ENCODE results near the gene DKK1.

DKK1 gene

GRCh38 chr10:52326382-52326781, 12.3 kb downstream of the DKK1 start:
- no peak for TF ChIP-seq CTCF (IDR thresholded peaks at IDR 0.05; ENCODE audit: low read depth, low read length)
- H3K4me3 ChIP-seq (replicated peaks in 1 of 2; ENCODE audit: low read depth in 2 of 2, low read length in 2 of 2): no peak overlapping the region
- no peak for DNase-seq (ENCODE audit: low read depth in 2 of 2)

GRCh38 chr10:52331638-52332364, 17.7 kb downstream of the DKK1 start:
- no peak overlapping the region for H3K4me3 ChIP-seq (replicated peaks in 1 of 2; ENCODE audit: low read depth in 2 of 2, low read length in 2 of 2)
- no peak for DNase-seq (ENCODE audit: low read depth in 2 of 2)
- no peak for TF ChIP-seq CTCF (IDR thresholded peaks at IDR 0.05; ENCODE audit: low read depth, low read length)

- no peak for TF ChIP-seq CTCF (IDR thresholded peaks at IDR 0.05; ENCODE audit: low read depth, low read length)
- peak in 1 of 2 donors; percentile 46 for DNase-seq (ENCODE audit: low read depth in 2 of 2)
- no peak overlapping the region for H3K4me3 ChIP-seq (replicated peaks in 1 of 2; ENCODE audit: low read depth in 2 of 2, low read length in 2 of 2)
These were observed 18.7 kb downstream of the DKK1 start for GRCh38 chr10:52332815-52333214.

- H3K4me3 ChIP-seq (replicated peaks in 1 of 2; ENCODE audit: low read depth in 2 of 2, low read length in 2 of 2): no peak overlapping the region
These were observed 20.5 kb downstream of the DKK1 start for GRCh38 chr10:52334595-52334994.

GRCh38 chr10:52335665-52336064, 21.6 kb downstream of the DKK1 start:
- no peak for TF ChIP-seq CTCF (IDR thresholded peaks at IDR 0.05; ENCODE audit: low read depth, low read length)
- no peak overlapping the region for H3K4me3 ChIP-seq (replicated peaks in 1 of 2; ENCODE audit: low read depth in 2 of 2, low read length in 2 of 2)
- DNase-seq (ENCODE audit: low read depth in 2 of 2): peak in 1 of 2 donors; percentile 53

More at GRCh38 chr10:52334595-52334994, 20.5 kb downstream of the DKK1 start:
- peak in 1 of 2 donors; percentile 57 for DNase-seq (ENCODE audit: low read depth in 2 of 2)
- no peak for TF ChIP-seq CTCF (IDR thresholded peaks at IDR 0.05; ENCODE audit: low read depth, low read length)

GRCh38 chr10:52337225-52337624, 23.1 kb downstream of the DKK1 start:
- no peak for TF ChIP-seq CTCF (IDR thresholded peaks at IDR 0.05; ENCODE audit: low read depth, low read length)
- no peak overlapping the region for H3K4me3 ChIP-seq (replicated peaks in 1 of 2; ENCODE audit: low read depth in 2 of 2, low read length in 2 of 2)
- no peak for DNase-seq (ENCODE audit: low read depth in 2 of 2)

- H3K4me3 ChIP-seq (replicated peaks in 1 of 2; ENCODE audit: low read depth in 2 of 2, low read length in 2 of 2): no peak overlapping the region
- no peak for TF ChIP-seq CTCF (IDR thresholded peaks at IDR 0.05; ENCODE audit: low read depth, low read length)
- no peak for DNase-seq (ENCODE audit: low read depth in 2 of 2)
These were observed 29.4 kb downstream of the DKK1 start for GRCh38 chr10:52343439-52343838.
